SJSA1 (cell line): ENCODE data around the gene TOR1AIP2. TPM values are rescaled to one million over a fixed set of nuclear protein-coding genes. Genes with fewer than 3 reads are reported as not detected.
A peak's percentile ranks its signal among the peaks of the same experiment; 100 is the strongest.

Experiments used
- DNase-seq, 2 experiments: peaks; one replicate each; pipeline ENCODE4 v3.0.0-alpha.2; 2015 to 2020; ENCODE audit warnings: low spot score in 2 of 2, low read depth in 1 of 2
- H3K27ac ChIP-seq: fragments of 250-450 bp; sonication (Bioruptor Pico); 2 replicates; pipeline ENCODE4 v1.5.1; 2020; ENCODE audit warnings: mild to moderate bottlenecking, moderate library complexity
- H3K27me3 ChIP-seq: fragments of 250-450 bp; sonication (Bioruptor Pico); replicated peaks from 2 replicates; pipeline ENCODE4 v1.5.1; 2020; ENCODE audit warnings: mild to moderate bottlenecking, moderate library complexity
- H3K36me3 ChIP-seq: fragments of 250-450 bp; sonication (Bioruptor Pico); 2 replicates; pipeline ENCODE4 v1.5.1; 2020; ENCODE audit warnings: mild to moderate bottlenecking
- H3K4me1 ChIP-seq: fragments of 250-450 bp; sonication (Bioruptor Pico); replicated peaks from 2 replicates; pipeline ENCODE4 v1.6.1; 2021; ENCODE audit warnings: mild to moderate bottlenecking
- H3K4me3 ChIP-seq: fragments of 250-450 bp; sonication (Bioruptor Pico); 2 replicates; pipeline ENCODE4 v1.5.1; 2020; ENCODE audit warnings: mild to moderate bottlenecking
- H3K9me3 ChIP-seq: fragments of 250-450 bp; sonication (Bioruptor Pico); replicated peaks from 2 replicates; pipeline ENCODE4 v1.5.1; 2020; ENCODE audit warnings: mild to moderate bottlenecking
- total RNA-seq: library from RNA; depleted of rRNA; stranded (reverse); fragments of >200 nt; shearing (Covaris generic); gene quantifications from 2 replicates; pipeline ENCODE4 v1.2.3, GENCODE V29; 2014

TOR1AIP2 gene
- total RNA-seq, 1 experiment from 2014 or later = 89.4 TPM

DNA sequence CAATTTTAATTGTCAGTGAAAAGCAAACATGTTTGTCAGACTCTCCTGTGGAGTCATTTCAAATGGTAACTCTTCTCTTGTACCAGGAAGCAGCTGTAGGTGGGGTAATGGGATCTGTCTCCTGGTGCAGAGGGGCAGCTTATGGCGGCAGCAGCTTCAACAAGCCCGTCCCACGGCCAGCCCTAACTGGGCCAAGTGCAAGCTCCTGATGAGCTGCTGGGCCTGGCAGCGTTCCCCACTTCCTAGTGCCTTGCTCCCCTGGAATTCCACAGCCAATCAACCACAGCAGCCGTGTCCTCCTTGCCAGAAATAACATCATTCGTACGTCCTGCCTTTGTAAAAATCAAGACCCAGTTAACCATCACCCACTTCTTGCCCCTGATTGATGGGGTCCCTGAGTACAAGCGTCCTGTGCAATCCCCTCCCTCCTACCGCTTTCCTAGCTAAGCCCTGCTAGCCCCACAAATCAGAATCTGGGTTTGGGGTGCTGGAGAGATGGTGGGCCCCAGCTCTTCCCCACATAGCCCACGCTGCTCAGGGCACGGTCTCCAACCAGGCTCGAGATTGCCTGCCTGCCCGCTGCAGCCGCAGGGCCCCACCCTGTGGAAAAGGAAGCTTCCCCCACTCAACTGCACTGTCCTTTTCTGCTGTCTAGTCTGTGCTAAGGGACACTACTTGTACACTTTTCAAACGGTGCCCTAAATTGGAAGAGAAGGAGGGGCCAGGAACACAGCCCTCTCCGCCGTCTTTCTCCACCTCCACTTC lies 61.2 kb downstream of the TOR1AIP2 start:
- DNase-seq = no peak
- Histone ChIP-seq H3K9me3 (no peaks in the 10 kb centered on the region), H3K4me1 (peaks cover 17% of the 10 kb centered on the region), H3K4me3 (no peak overlapping the region), H3K36me3 (no peaks in the 10 kb centered on the region), H3K27me3 (0 out of 2 replicates have a peak, but pooled peaks cover 15% of the 10 kb centered on the region), H3K27ac (no peak overlapping the region)

- Histone ChIP-seq H3K36me3 (no peaks in the 10 kb centered on the region), H3K27ac (no peak overlapping the region), H3K27me3 (0 out of 2 replicates have a peak, but pooled peaks cover 15% of the 10 kb centered on the region), H3K4me1 (peaks cover 17% of the 10 kb centered on the region), H3K4me3 (no peak overlapping the region; the same call in 1 of the 2 replicates), H3K9me3 (no peaks in the 10 kb centered on the region)
- DNase-seq = no peak
Measured at GRCh38 chr1:179815641-179816040, 62.0 kb downstream of the TOR1AIP2 start.

DNA sequence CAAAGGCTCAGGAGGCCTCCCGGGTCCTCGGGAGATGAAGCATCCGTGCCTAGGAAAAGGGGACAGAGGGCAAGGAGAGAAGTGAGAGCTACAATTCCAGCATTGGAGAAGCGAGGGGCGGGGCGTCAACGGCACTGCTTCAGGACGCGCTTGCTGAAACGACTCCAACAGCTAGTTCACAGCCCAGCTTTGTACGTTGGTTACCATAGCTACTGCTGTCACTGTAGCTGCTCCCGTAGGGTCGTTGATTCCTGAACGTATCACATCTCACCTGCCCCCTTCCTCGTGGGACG lies 63.1 kb downstream of the TOR1AIP2 start:
- Histone ChIP-seq H3K4me1 (peaks cover 17% of the 10 kb centered on the region), H3K4me3 (peak overlapping the region; percentile 31), H3K9me3 (no peaks in the 10 kb centered on the region), H3K27me3 (0 out of 2 replicates have a peak, but pooled peaks cover 15% of the 10 kb centered on the region), H3K36me3 (no peaks in the 10 kb centered on the region), H3K27ac (no peak overlapping the region)
- peak in 1 of 2 experiments; percentile 65 for DNase-seq

- peak in 1 of 2 experiments; percentile 16 for DNase-seq
- Histone ChIP-seq H3K9me3 (no peaks in the 10 kb centered on the region), H3K36me3 (no peaks in the 10 kb centered on the region), H3K4me1 (peaks cover 17% of the 10 kb centered on the region), H3K27me3 (0 out of 2 replicates have a peak, but pooled peaks cover 15% of the 10 kb centered on the region), H3K4me3 (no peak overlapping the region), H3K27ac (no peak overlapping the region)
Measured at GRCh38 chr1:179813626-179814545, 63.7 kb downstream of the TOR1AIP2 start.

GRCh38 chr1:179812501-179813292 lies 64.9 kb downstream of the TOR1AIP2 start:
- no peak overlapping the region for H3K27ac ChIP-seq
- H3K36me3 ChIP-seq = no peaks in the 10 kb centered on the region
- no peak overlapping the region for H3K4me3 ChIP-seq
- H3K9me3 ChIP-seq = no peaks in the 10 kb centered on the region
- H3K27me3 ChIP-seq = 0 out of 2 replicates have a peak, but pooled peaks cover 15% of the 10 kb centered on the region
- H3K4me1 ChIP-seq = peaks cover 15% of the 10 kb centered on the region
- DNase-seq = no peak

- Histone ChIP-seq H3K4me3 (no peak overlapping the region), H3K4me1 (peaks cover 10% of the 10 kb centered on the region), H3K27me3 (0 out of 2 replicates have a peak, but pooled peaks cover 15% of the 10 kb centered on the region), H3K27ac (no peak overlapping the region), H3K9me3 (no peaks in the 10 kb centered on the region), H3K36me3 (no peaks in the 10 kb centered on the region)
- DNase-seq = no peak
Measured at GRCh38 chr1:179810367-179810715, 67.3 kb downstream of the TOR1AIP2 start.

GRCh38 chr1:179809506-179810366 lies 67.9 kb downstream of the TOR1AIP2 start:
- Histone ChIP-seq H3K4me1 (peaks cover 6% of the 10 kb centered on the region), H3K4me3 (no peak overlapping the region), H3K9me3 (no peaks in the 10 kb centered on the region), H3K36me3 (no peaks in the 10 kb centered on the region), H3K27me3 (0 out of 2 replicates have a peak, but pooled peaks cover 15% of the 10 kb centered on the region), H3K27ac (no peak overlapping the region)
- peak in 1 of 2 experiments; percentile 53 for DNase-seq

DNA sequence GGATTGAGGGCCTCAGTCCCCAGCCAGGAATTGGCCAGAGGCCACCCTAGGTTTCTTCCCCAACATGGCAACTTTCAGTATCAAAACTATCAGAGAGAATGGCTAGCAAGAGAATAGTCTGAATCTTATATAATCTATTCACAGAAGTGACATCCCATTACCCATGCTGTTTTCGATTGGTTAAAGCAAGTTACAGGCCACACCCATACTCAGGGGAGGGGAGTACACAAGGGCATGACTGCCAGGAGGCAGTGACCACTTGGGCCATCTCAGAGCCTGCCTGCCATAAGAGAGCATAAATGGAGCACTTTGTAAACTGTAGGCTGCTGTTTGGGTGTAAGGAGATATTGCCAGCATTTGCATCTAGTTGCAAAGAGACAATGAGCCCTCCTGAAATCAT lies 69.1 kb downstream of the TOR1AIP2 start:
- no peak for DNase-seq
- Histone ChIP-seq H3K27me3 (0 out of 2 replicates have a peak, but pooled peaks cover 15% of the 10 kb centered on the region), H3K36me3 (no peaks in the 10 kb centered on the region), H3K4me3 (no peak overlapping the region), H3K4me1 (no peaks in the 10 kb centered on the region), H3K9me3 (no peaks in the 10 kb centered on the region), H3K27ac (no peak overlapping the region)

DNA sequence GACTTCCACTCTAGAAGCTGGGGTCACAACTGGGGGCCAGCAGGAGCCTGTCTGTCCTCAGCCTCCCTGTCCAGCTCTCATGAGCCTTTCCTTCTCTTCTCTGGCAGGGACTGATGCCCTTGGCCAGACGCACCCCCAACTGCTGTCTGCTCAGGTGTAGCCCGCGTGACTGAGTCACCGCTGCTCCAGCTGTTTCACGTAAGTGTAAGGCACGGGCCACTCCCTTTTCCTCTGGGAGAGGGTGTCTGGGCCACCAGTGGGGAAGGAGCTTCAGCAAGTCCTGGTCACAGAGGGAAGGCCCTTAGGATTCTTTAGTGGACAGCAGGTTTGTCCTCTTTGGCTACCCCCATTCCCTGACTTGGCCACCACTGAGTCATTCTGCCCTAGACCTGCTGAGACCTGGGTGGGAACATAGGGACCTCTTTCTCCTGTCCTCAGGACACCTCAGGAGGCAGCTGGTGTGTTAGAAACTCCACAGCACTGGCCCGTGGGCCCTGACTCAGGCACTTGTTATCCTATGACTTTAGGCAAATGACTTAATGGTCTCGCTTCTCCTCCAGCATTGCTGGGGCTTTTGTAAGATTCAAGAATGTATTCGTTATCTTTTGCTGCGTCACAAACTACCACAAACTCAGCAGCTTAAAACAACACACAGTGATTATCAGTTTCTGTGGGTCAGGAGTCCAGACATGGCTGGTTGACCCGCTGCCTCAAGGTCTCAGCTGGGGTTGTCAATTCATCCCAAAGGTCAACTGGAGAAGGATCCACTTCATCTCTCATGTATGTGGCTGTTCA lies 69.7 kb downstream of the TOR1AIP2 start:
- no peaks in the 10 kb centered on the region for H3K4me1 ChIP-seq
- no peak overlapping the region for H3K27ac ChIP-seq
- no peak overlapping the region for H3K4me3 ChIP-seq
- H3K27me3 ChIP-seq = 0 out of 2 replicates have a peak, but pooled peaks cover 11% of the 10 kb centered on the region
- H3K9me3 ChIP-seq = no peaks in the 10 kb centered on the region
- no peaks in the 10 kb centered on the region for H3K36me3 ChIP-seq
- no peak for DNase-seq

GRCh38 chr1:179807291-179807690 lies 70.3 kb downstream of the TOR1AIP2 start:
- 0 out of 2 replicates have a peak, but pooled peaks cover 7% of the 10 kb centered on the region for H3K27me3 ChIP-seq
- no peak overlapping the region for H3K27ac ChIP-seq
- H3K4me3 ChIP-seq = no peak overlapping the region
- H3K4me1 ChIP-seq = no peaks in the 10 kb centered on the region
- no peaks in the 10 kb centered on the region for H3K9me3 ChIP-seq
- H3K36me3 ChIP-seq = no peaks in the 10 kb centered on the region
- DNase-seq = no peak

DNA sequence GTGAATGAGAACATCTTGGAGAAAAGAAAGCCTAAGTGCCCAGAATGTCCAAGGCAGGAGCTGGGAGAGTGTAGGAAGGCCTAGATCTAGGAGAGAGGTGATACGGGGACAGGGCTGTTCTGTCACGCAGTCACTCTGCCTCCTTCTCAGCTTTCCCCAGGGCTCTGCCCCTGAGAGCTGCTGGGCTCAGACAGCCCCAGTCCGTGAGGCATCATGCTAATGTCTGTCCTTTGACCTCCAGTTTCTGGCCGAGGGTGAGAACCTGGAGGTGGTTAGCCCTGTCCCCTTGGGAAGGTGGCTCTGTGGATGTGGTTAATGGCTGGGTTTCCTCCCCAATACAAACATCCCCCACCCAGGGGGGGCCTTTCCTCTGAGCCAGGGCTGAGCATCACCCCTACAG lies 71.3 kb downstream of the TOR1AIP2 start:
- H3K4me1 ChIP-seq = no peaks in the 10 kb centered on the region
- DNase-seq = no peak
- no peaks in the 10 kb centered on the region for H3K9me3 ChIP-seq
- no peak overlapping the region for H3K4me3 ChIP-seq
- H3K36me3 ChIP-seq = no peaks in the 10 kb centered on the region
- no peak overlapping the region for H3K27ac ChIP-seq
- H3K27me3 ChIP-seq = no peaks in the 10 kb centered on the region
